Midbrain (tissue), 1 donor: Measurements from ENCODE around the gene MAN1A1.

Source experiments
- DNase-seq: peaks from one replicate; lab custom pipeline; 2025; lab: John Stamatoyannopoulos, UW

MAN1A1 gene

GRCh38 chr6:119346450-119346849, 3.1 kb downstream of the MAN1A1 start:
- DNase-seq: no peak

- no peak for DNase-seq
Measured at GRCh38 chr6:119345114-119345513, 4.4 kb downstream of the MAN1A1 start.

- no peak for DNase-seq
Measured at GRCh38 chr6:119344306-119344705, 5.3 kb downstream of the MAN1A1 start.

- no peak for DNase-seq
Measured at GRCh38 chr6:119343573-119344146, 5.9 kb downstream of the MAN1A1 start.

- DNase-seq: no peak
Measured at GRCh38 chr6:119343167-119343566, 6.4 kb downstream of the MAN1A1 start.

- no peak for DNase-seq
Measured at GRCh38 chr6:119342430-119342829, 7.1 kb downstream of the MAN1A1 start.

- DNase-seq: no peak
Measured at GRCh38 chr6:119340796-119341487, 8.6 kb downstream of the MAN1A1 start.

- DNase-seq: no peak
Measured at GRCh38 chr6:119339941-119340456, 9.6 kb downstream of the MAN1A1 start.

GRCh38 chr6:119337762-119338161, 11.8 kb downstream of the MAN1A1 start:
- DNase-seq: no peak

GRCh38 chr6:119337252-119337651, 12.3 kb downstream of the MAN1A1 start:
- no peak for DNase-seq

- no peak for DNase-seq
Measured at GRCh38 chr6:119334535-119335264, 14.9 kb downstream of the MAN1A1 start.

GRCh38 chr6:119333707-119334295, 15.8 kb downstream of the MAN1A1 start:
- DNase-seq: no peak

GRCh38 chr6:119333063-119333609, 16.4 kb downstream of the MAN1A1 start:
- DNase-seq: no peak

GRCh38 chr6:119331663-119332286, 17.8 kb downstream of the MAN1A1 start:
- DNase-seq: no peak

- DNase-seq: no peak
Measured at GRCh38 chr6:119330520-119331113, 18.9 kb downstream of the MAN1A1 start.

GRCh38 chr6:119329794-119330180, 19.8 kb downstream of the MAN1A1 start:
- no peak for DNase-seq

GRCh38 chr6:119328892-119329793, 20.4 kb downstream of the MAN1A1 start:
- no peak for DNase-seq

GRCh38 chr6:119328254-119328653, 21.3 kb downstream of the MAN1A1 start:
- no peak for DNase-seq

GRCh38 chr6:119327810-119328209, 21.8 kb downstream of the MAN1A1 start:
- DNase-seq: no peak

GRCh38 chr6:119326291-119327005, 23.1 kb downstream of the MAN1A1 start:
- DNase-seq: no peak
